H1 (cell line): ENCODE data around the gene PDX1. TPM values are rescaled to one million over a fixed set of nuclear protein-coding genes. Genes with fewer than 3 reads are reported as not detected.

Experiments
- CTCF ChIA-PET: fragments of 300-600 bp; sonication (Branson Sonifier 250); formaldehyde crosslinking; loops from one replicate; lab custom pipeline; 2021; ENCODE audit not compliant: partially characterized antibody; lab: Charles Lee
- POLR2A ChIA-PET: fragments of 300-600 bp; sonication (Branson Sonifier 250); formaldehyde crosslinking; loops from one replicate; lab custom pipeline; 2021; ENCODE audit warnings: inconsistent platforms; ENCODE audit not compliant: partially characterized antibody; lab: Charles Lee
- DNase-seq, 2 experiments: peaks; one replicate each; pipeline versions ENCODE4 v3.0.0 to v3.0.0-alpha.2; 2010 to 2022; ENCODE audit warnings: low spot score in 2 of 2, low read depth in 1 of 2, mixed read lengths in 1 of 2
- FAIRE-seq: peaks from 2 replicates; lab custom pipeline; 2011; peaks lifted over from hg19 to GRCh38; lab: Jason Lieb, UNC
- H2AFZ ChIP-seq: 2 replicates; pipeline ENCODE4 v1.8.1; 2012; ENCODE audit warnings: low read length, inconsistent platforms
- H2AK5ac ChIP-seq: 2 replicates; pipeline ENCODE4 v1.6.1; 2013; ENCODE audit warnings: low read depth, low read length
- H2BK120ac ChIP-seq: replicated peaks from 2 replicates; pipeline ENCODE3; 2013; ENCODE audit warnings: low read depth, low read length, inconsistent platforms
- H2BK12ac ChIP-seq: 2 replicates; pipeline ENCODE4 v1.6.1; 2013; ENCODE audit warnings: low read depth, low read length
- H2BK15ac ChIP-seq: 2 replicates; pipeline ENCODE4 v1.6.1; 2013; ENCODE audit warnings: low read length
- H2BK20ac ChIP-seq: 2 replicates; pipeline ENCODE4 v1.6.1; 2013; ENCODE audit warnings: low read length
- H2BK5ac ChIP-seq: 2 replicates; pipeline ENCODE4 v1.6.1; 2013; ENCODE audit warnings: low read depth, low read length
- H3K14ac ChIP-seq: 2 replicates; pipeline ENCODE4 v1.6.1; 2013; ENCODE audit warnings: inconsistent platforms; ENCODE audit not compliant: insufficient read length
- H3K18ac ChIP-seq: 2 replicates; pipeline ENCODE4 v1.6.1; 2013; ENCODE audit warnings: low read length; ENCODE audit errors: extremely low read depth
- H3K23ac ChIP-seq: 2 replicates; pipeline ENCODE4 v1.6.1; 2013; ENCODE audit warnings: inconsistent platforms; ENCODE audit not compliant: insufficient read length
- H3K23me2 ChIP-seq: 2 replicates; pipeline ENCODE4 v1.6.1; 2013; ENCODE audit warnings: low read depth, low read length
- H3K27ac ChIP-seq: 2 replicates; pipeline ENCODE4 v1.6.1; 2011; ENCODE audit warnings: low read depth, low read length, inconsistent platforms
- H3K27me3 ChIP-seq, 4 experiments: replicated peaks in 1 of 4; 1 replicate in 1 of 4; 2 replicates in 3 of 4; pipeline versions ENCODE4 v1.6.1 to v1.8.1; 2011 to 2013; ENCODE audit warnings: low read length in 3 of 4, mild to moderate bottlenecking in 3 of 4, inconsistent platforms in 2 of 4, mixed read lengths in 2 of 4, moderate library complexity in 1 of 4; ENCODE audit not compliant: control insufficient read depth in 3 of 4, insufficient read depth in 3 of 4; ENCODE audit errors: extremely low read depth in 1 of 4
- H3K36me3 ChIP-seq, 4 experiments: 2 replicates each; pipeline versions ENCODE4 v1.6.1 to v1.8.1; 2011 to 2013; ENCODE audit warnings: mild to moderate bottlenecking in 4 of 4, low read length in 3 of 4, moderate library complexity in 2 of 4, control low read depth in 1 of 4, inconsistent platforms in 1 of 4; ENCODE audit not compliant: insufficient read depth in 4 of 4, control insufficient read depth in 2 of 4
- H3K4ac ChIP-seq: replicated peaks from 2 replicates; pipeline ENCODE3; 2013; ENCODE audit warnings: low read length, low read depth, mixed read lengths, inconsistent platforms; ENCODE audit not compliant: insufficient read length
- H3K4me1 ChIP-seq, 4 experiments: replicated peaks in 1 of 4; 1 replicate in 1 of 4; 2 replicates in 3 of 4; pipeline versions ENCODE4 v1.6.1 to v1.8.1; 2011 to 2013; ENCODE audit warnings: low read length in 3 of 4, inconsistent platforms in 2 of 4, mixed read lengths in 1 of 4; ENCODE audit not compliant: insufficient read depth in 4 of 4, control insufficient read depth in 3 of 4
- H3K4me2 ChIP-seq, 2 experiments: 2 replicates each; pipeline versions ENCODE4 v1.6.1 to v1.8.1; 2011 to 2013; ENCODE audit warnings: low read depth in 2 of 2, low read length in 2 of 2, control low read depth in 1 of 2, inconsistent platforms in 1 of 2, mild to moderate bottlenecking in 1 of 2; ENCODE audit not compliant: insufficient read depth in 1 of 2
- H3K4me3 ChIP-seq, 4 experiments: fragments of 200-600, 300-600 bp in 1 of 4; sonication (generic), shearing (Covaris generic), sonication (Bioruptor Twin) in 1 of 4; 2 replicates each; pipeline versions ENCODE4 v1.5.1 to v1.8.1; 2011 to 2016; ENCODE audit warnings: low read length in 4 of 4, low read depth in 3 of 4, control low read depth in 2 of 4, inconsistent platforms in 2 of 4, mild to moderate bottlenecking in 2 of 4, mixed read lengths in 1 of 4, moderate library complexity in 1 of 4; ENCODE audit not compliant: insufficient read depth in 2 of 4; ENCODE audit errors: extremely low read depth in 1 of 4
- H3K56ac ChIP-seq: replicated peaks from 2 replicates; pipeline ENCODE3; 2013; ENCODE audit warnings: low read depth, mild to moderate bottlenecking, mixed read lengths, low read length, inconsistent platforms; ENCODE audit not compliant: insufficient read length
- H3K79me1 ChIP-seq: 2 replicates; pipeline ENCODE4 v1.6.1; 2013; ENCODE audit warnings: low read depth, low read length, control low read depth
- H3K79me2 ChIP-seq, 2 experiments: 2 replicates each; pipeline versions ENCODE4 v1.6.1 to v1.8.1; 2012 to 2013; ENCODE audit warnings: low read length in 2 of 2, mild to moderate bottlenecking in 2 of 2, inconsistent platforms in 1 of 2; ENCODE audit not compliant: insufficient read depth in 2 of 2, control insufficient read depth in 1 of 2
- H3K9ac ChIP-seq, 4 experiments: replicated peaks in 1 of 4; 1 replicate in 1 of 4; 2 replicates in 3 of 4; pipeline versions ENCODE4 v1.6.1 to v1.8.1; 2011 to 2013; ENCODE audit warnings: low read depth in 3 of 4, low read length in 3 of 4, control low read depth in 2 of 4, mild to moderate bottlenecking in 2 of 4, moderate library complexity in 2 of 4, inconsistent platforms in 1 of 4; ENCODE audit errors: extremely low read depth in 1 of 4
- H3K9me3 ChIP-seq, 2 experiments: 2 replicates each; pipeline versions ENCODE4 v1.6.1 to v1.8.1; 2012 to 2013; ENCODE audit warnings: mild to moderate bottlenecking in 2 of 2, moderate library complexity in 2 of 2, control low read depth in 1 of 2, inconsistent platforms in 1 of 2, low read depth in 1 of 2, low read length in 1 of 2, mixed read lengths in 1 of 2; ENCODE audit not compliant: insufficient read depth in 2 of 2
- H4K20me1 ChIP-seq, 2 experiments: replicated peaks in 1 of 2; 2 replicates each; pipeline versions ENCODE3 to v1.8.1; 2011 to 2013; ENCODE audit warnings: inconsistent platforms in 2 of 2, low read length in 2 of 2, mild to moderate bottlenecking in 1 of 2; ENCODE audit not compliant: insufficient read depth in 2 of 2, control insufficient read depth in 1 of 2
- H4K5ac ChIP-seq: 2 replicates; pipeline ENCODE4 v1.6.1; 2013; ENCODE audit warnings: low read length, low read depth, mixed read lengths, inconsistent platforms; ENCODE audit not compliant: insufficient read length
- H4K8ac ChIP-seq: 2 replicates; pipeline ENCODE4 v1.8.0; 2013; ENCODE audit warnings: mild to moderate bottlenecking, moderate library complexity, low read length, inconsistent platforms; ENCODE audit not compliant: insufficient read depth; ENCODE audit errors: extremely low read depth
- H4K91ac ChIP-seq: replicated peaks from 2 replicates; pipeline ENCODE3; 2013; ENCODE audit warnings: low read length, mixed read lengths, inconsistent platforms; ENCODE audit not compliant: insufficient read length
- CEBPB ChIP-seq: IDR thresholded peaks from 2 replicates; pipeline ENCODE4 v1.6.1; 2012; ENCODE audit warnings: low read depth, low read length
- CTBP2 ChIP-seq: IDR thresholded peaks from 2 replicates; pipeline ENCODE4 v1.7.0; 2011; ENCODE audit warnings: borderline replicate concordance, mild to moderate bottlenecking, moderate library complexity, mixed read lengths, low read length; ENCODE audit not compliant: insufficient read depth, insufficient read length
- EGR1 ChIP-seq: IDR thresholded peaks from 2 replicates; pipeline ENCODE4 v1.6.1; 2011; ENCODE audit warnings: low read depth, low read length, borderline replicate concordance
- GABPA ChIP-seq: IDR thresholded peaks from 2 replicates; pipeline ENCODE4 v1.6.1; 2011; ENCODE audit warnings: mild to moderate bottlenecking, low read length, moderate library complexity, borderline replicate concordance; ENCODE audit not compliant: insufficient read depth
- HDAC2 ChIP-seq, 2 experiments: fragments of 300-600 bp in 1 of 2; sonication (generic) in 1 of 2; IDR thresholded peaks; 2 replicates each; pipeline ENCODE4 v1.6.1; 2011 to 2012; ENCODE audit warnings: low read depth in 2 of 2, low read length in 2 of 2, mild to moderate bottlenecking in 2 of 2, moderate library complexity in 2 of 2, borderline replicate concordance in 1 of 2, inconsistent platforms in 1 of 2
- RFX5 ChIP-seq: IDR thresholded peaks from 2 replicates; pipeline ENCODE4 v1.6.1; 2011; ENCODE audit warnings: low read depth, low read length, improper control_type of control experiment, borderline replicate concordance
- SIN3A ChIP-seq, 2 experiments: IDR thresholded peaks in 1 of 2; conservative IDR thresholded peaks in 1 of 2; 2 replicates each; pipeline ENCODE4 v1.6.1; 2011 to 2012; ENCODE audit warnings: low read length in 2 of 2, improper control_type of control experiment in 1 of 2, low read depth in 1 of 2, mild to moderate bottlenecking in 1 of 2
- SP2 ChIP-seq: IDR thresholded peaks from 2 replicates; pipeline ENCODE4 v1.6.1; 2012; ENCODE audit warnings: mild to moderate bottlenecking, low read length, inconsistent platforms
- TBP ChIP-seq: IDR thresholded peaks from 2 replicates; pipeline ENCODE4 v1.6.1; 2011; ENCODE audit warnings: low read depth, low read length, improper control_type of control experiment
- TCF12 ChIP-seq: IDR thresholded peaks from 2 replicates; pipeline ENCODE4 v1.6.1; 2011; ENCODE audit warnings: low read depth, mild to moderate bottlenecking, low read length
- TEAD4 ChIP-seq: IDR thresholded peaks from 2 replicates; pipeline ENCODE4 v1.6.1; 2012; ENCODE audit warnings: low read depth, low read length, inconsistent platforms, mixed read lengths
- YY1 ChIP-seq: IDR thresholded peaks from 2 replicates; pipeline ENCODE4 v1.6.1; 2011; ENCODE audit warnings: low read depth, mild to moderate bottlenecking, low read length
- WGBS, 2 experiments: shearing (Covaris generic) in 1 of 2; methylation state at CpG; one replicate each; pipeline versions ENCODE4 v1.1.6 to v1.1.7; 2013 to 2015; ENCODE audit warnings: low lambda C conversion rate in 2 of 2, mixed read lengths in 2 of 2, inconsistent platforms in 1 of 2, low coverage in 1 of 2, missing lambda C conversion rate in 1 of 2; ENCODE audit not compliant: insufficient replicate concordance in 2 of 2, insufficient coverage in 1 of 2, insufficient read length in 1 of 2; ENCODE audit errors: extremely low coverage in 1 of 2, missing lambda C conversion rate in 1 of 2; 5-methylcytosine and 5-hydroxymethylcytosine counted together
- polyA plus RNA-seq, 7 experiments: library from polyadenylated mRNA; depleted of rRNA in 3 of 7; stranded (reverse) in 5 of 7; unstranded in 2 of 7; fragments of >200 nt in 5 of 7; fragments of 200-250 nt in 2 of 7; gene quantifications; 1 replicate in 5 of 7; 2 replicates in 1 of 7; 4 replicates in 1 of 7; pipeline versions ENCODE4 v1.2.1 to v1.2.3, GENCODE V29; 2011 to 2013; ENCODE audit warnings: missing spikeins in 2 of 7, mixed read lengths in 2 of 7
- total RNA-seq: library from RNA; stranded (reverse); fragmentation: NEBNext Ultra II Directional; extraction: Animal tissue kit (Norgen Biotek cat#: 25700); gene quantifications from 2 replicates; pipeline ENCODE4 v1.2.1, GENCODE V29; 2021

PDX1 gene
- total and polyA plus RNA-seq, 2 of the 8 experiments (the other 6 are each of a cell fraction or from before 2014, with no cell fraction given), result not detected

- Histone ChIP-seq H3K4me3 (peak overlapping the region in 1 of 4 experiments; percentile 13; a peak in 3 of 8 replicates), H2BK15ac (no peak overlapping the region), H2AFZ (no peak overlapping the region), H4K20me1 (peaks cover 22 to 42% of the 10 kb centered on the region in 2 experiments), H3K23me2 (peaks cover 5% of the 10 kb centered on the region; the same call in 1 of the 2 replicates), H3K79me1 (no peaks in the 10 kb centered on the region), H2BK5ac (peak overlapping the region; percentile 4; the same call in 1 of the 2 replicates), H2BK120ac (no peak overlapping the region), H3K4me1 (peaks cover 7 to 52% (median 34%) of the 10 kb centered on the region in 4 experiments), H2BK20ac (no peak overlapping the region; the same call in 1 of the 2 replicates), H3K27me3 (peaks cover 93 to 100% (median 99%) of the 10 kb centered on the region in 4 experiments), H3K27ac (no peak overlapping the region), H3K18ac (no peak overlapping the region), H3K23ac (no peak overlapping the region), H3K79me2 (no peaks in the 10 kb centered on the region), H3K36me3 (peaks cover 0 to 12% (median 0%) of the 10 kb centered on the region in 4 experiments; a peak in 1 of 8 replicates), H3K4ac (peak overlapping the region; percentile 69), H3K14ac (no peak overlapping the region), H2AK5ac (0 out of 2 replicates have a peak overlapping the region, but pooled peaks have one; percentile 79), H3K9me3 (no peaks in the 10 kb centered on the region), H3K56ac (no peak overlapping the region), H3K4me2 (peak overlapping the region; percentile 42 to 51), H4K8ac (peak overlapping the region; percentile 72; the same call in 1 of the 2 replicates), H2BK12ac (peak overlapping the region; percentile 98), H4K5ac (no peak overlapping the region), H3K9ac (no peak overlapping the region), H4K91ac (no peak overlapping the region)
- CTCF ChIA-PET, result interaction anchor here (0.6 to 20.5 kb wide), 14 partner anchors 3 to 609 kb away, joined by 3 to 283 read pairs (median 4); partner anchors contain the start of genes CDX2, GSX1 and URAD
- peak; percentile 39 for FAIRE-seq
- POLR2A ChIA-PET, result interaction anchor here (1.3 to 1.9 kb wide), 3 partner anchors 9 to 51 kb away, joined by 3 to 8 read pairs (median 5); partner anchors contain the start of gene PDX1
- WGBS, 2 experiments, result 1% methylated on average over 12 of the region's 13 CpGs; no CpG with 5 or more reads in 1 of the 2 experiments
- DNase-seq, result peak in 1 of 2 experiments; percentile 84
- 0 out of 2 replicates have a peak, but pooled peaks have one; percentile 49 for TF ChIP-seq TCF12
- TF ChIP-seq CTBP2, result peak; percentile 79
- peak; percentile 81 for TF ChIP-seq TEAD4
- TF ChIP-seq EGR1, result 0 out of 2 replicates have a peak, but pooled peaks have one; percentile 47
- 0 out of 4 replicates have a peak, but pooled peaks have one; percentile 46 to 55 for TF ChIP-seq HDAC2 (IDR thresholded peaks at IDR 0.05; ENCODE audit: borderline replicate concordance in 1 of 2, low read depth in 2 of 2, low read length in 2 of 2)
- no peak for TF ChIP-seq RFX5
- TF ChIP-seq YY1, result peak; percentile 54; the same call in 1 of the 2 replicates
- TF ChIP-seq TBP, result peak; percentile 48; the same call in 1 of the 2 replicates
- 0 out of 4 replicates have a peak, but pooled peaks of 1 of the 2 experiments have one; percentile 21 for TF ChIP-seq SIN3A (conservative IDR thresholded peaks at IDR 0.05 in 1 of 2, IDR thresholded peaks at IDR 0.05 in 1 of 2; ENCODE audit: low read depth in 1 of 2, low read length in 2 of 2)
- no peak for TF ChIP-seq CEBPB
- TF ChIP-seq SP2, result no peak
- TF ChIP-seq GABPA, result 0 out of 2 replicates have a peak, but pooled peaks have one; percentile 19
Observed at GRCh38 chr13:27971236-27971645, 51.4 kb downstream of the PDX1 start.
